ENCODE measurements around the gene FAM227B.
"Not testable (repeated sequence)": the region's sequence is repeated elsewhere in the genome, so short reads cannot be mapped to it uniquely, and the experiment has no call there.

Gene FAM227B

GRCh38 chr15:49612240-49612639 lies 8.4 kb downstream of the FAM227B start:
- not testable (repeated sequence) for DNase-seq (ENCODE audit: low read depth in 2 of 2)

DNA sequence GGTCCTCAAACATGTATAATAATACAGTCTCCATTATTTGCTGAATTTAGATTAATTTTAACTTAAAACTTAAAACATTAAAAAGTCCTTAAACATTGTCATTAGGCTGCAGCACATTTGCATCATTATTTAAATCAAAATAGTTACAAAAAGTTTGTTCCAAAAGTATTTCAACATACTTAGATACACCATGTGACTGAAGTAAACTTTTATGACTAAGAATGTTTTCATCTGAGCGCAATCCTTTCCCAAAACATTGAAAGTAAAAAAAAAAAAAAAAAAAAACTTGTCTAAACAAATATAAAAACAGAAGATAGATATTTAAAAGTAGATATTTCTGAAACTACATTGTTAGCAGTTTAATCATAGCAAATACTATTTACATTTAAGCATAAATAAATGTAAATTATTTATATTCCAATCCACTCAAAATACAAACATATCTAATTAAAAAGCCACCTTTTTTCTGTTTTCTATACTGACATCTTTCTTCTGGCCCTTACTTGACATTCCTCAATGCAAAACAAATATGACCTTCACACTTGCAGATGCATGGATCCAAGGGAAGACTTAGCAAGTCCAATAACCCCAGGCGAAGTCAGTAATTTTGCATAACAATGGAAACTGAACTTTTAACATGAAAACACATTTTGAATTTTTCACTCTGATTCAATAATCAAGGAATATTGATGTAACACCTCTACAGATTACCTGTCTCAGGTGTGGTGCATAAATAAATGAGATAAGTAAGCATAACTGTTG lies 10.3 kb downstream of the FAM227B start:
- no peak for DNase-seq (ENCODE audit: low read depth in 2 of 2)

- no peak for DNase-seq (ENCODE audit: low read depth in 2 of 2)
Measured at GRCh38 chr15:49606594-49606993, 14.0 kb downstream of the FAM227B start.

DNA sequence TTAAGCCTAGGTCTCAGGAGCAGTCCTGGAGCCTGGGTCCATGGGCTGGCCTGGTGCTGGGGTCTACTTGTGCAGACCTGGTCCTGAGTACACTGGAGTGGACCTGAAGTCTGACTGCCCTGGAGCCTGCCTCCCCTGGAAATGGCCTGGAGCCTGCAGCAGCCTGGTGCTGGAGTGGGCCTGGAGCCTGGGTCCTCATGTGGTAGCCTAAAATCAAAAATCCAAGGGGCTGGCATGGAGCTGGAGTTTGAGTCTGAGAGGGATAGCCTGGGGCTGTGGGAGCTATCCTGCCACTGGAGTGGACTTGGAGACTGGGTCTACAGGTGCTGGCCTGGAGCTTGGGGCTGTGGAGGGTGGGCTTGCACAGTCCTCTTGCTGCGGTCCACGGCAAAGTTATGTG lies 15.0 kb downstream of the FAM227B start:
- no peak for DNase-seq (ENCODE audit: low read depth in 2 of 2)

DNA sequence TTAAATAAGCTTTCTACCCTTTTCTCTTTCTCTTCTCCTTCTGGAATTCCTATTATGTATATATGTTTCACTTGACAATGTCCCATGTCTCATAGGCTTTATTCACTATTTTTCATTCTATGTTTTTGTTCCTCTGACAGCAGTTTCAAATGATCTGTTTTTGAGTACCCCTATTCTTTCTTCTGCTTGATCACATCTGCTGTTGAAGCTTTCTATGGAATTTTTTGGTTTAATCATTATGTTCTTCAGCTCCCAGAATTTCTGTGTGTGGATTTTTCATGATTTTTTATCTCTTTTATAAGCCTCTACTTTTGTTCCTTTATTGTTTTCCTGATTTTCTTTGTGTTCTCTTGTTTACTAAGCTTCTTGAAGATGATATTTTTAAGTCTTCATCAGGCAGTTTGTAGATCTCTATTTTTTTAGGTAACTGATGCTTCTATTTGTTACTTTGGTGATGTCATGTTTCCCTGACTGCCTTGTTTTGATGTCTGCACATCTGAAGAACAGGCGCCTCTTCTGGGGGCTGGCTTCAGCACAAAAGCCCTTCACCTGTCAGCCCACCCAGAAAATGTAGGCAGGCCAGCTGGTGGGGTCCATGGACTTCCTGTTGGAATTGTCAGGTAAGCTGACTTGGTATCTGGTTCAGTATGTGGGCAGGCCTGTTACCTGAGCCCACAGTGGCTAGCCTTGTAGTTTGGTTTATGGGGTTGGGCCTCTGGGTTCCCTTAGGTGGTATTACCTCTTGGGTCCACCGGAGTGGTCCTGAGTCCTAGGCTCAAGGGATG lies 15.8 kb downstream of the FAM227B start:
- DNase-seq (ENCODE audit: low read depth in 2 of 2): no peak

GRCh38 chr15:49592829-49593316 lies 27.7 kb downstream of the FAM227B start:
- not testable (repeated sequence) for DNase-seq (ENCODE audit: low read depth in 2 of 2)

GRCh38 chr15:49589030-49589429 lies 31.6 kb downstream of the FAM227B start:
- no peak for DNase-seq (ENCODE audit: low read depth in 2 of 2)

DNA sequence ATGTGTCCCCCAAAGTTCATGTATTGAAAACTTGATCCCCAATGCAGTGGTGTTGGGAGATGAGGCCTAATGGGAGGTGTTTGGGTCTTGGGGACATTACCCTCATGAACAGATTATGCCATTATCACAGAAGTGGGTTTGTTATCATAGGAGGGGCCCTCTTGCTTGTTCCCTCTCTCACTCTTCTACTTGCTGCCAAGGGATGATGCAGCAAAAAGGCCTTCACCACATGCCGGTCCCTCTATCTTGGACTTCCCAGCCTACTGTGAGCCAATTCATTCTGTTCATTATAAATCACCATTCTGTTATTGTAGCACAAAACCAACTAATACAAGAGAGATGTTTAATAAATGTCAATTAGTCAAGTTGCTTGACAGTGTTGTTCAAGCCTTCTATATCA lies 47.2 kb downstream of the FAM227B start:
- DNase-seq (ENCODE audit: low read depth in 2 of 2): no peak

- no peak for DNase-seq (ENCODE audit: low read depth in 2 of 2)
Measured at GRCh38 chr15:49570672-49571071, 49.9 kb downstream of the FAM227B start.

DNA sequence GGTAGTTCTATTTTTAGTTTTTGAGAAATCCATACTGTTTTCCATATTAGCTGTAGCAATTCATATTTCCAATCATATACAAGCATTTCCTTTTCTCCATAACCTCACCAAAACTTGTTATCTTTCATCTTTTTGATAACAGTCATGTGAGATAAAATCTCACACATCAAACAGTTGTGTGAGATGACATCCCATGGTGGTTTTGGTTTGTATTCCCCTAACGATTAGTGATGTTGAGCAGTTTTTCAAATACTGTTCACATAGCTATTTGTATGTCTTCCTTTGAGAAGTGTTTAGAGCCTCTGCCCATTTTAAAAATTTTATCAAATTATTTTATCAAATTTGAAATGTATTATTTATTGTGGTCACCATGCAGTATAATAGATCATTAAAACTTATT lies 50.4 kb downstream of the FAM227B start:
- no peak for DNase-seq (ENCODE audit: low read depth in 2 of 2)

DNA sequence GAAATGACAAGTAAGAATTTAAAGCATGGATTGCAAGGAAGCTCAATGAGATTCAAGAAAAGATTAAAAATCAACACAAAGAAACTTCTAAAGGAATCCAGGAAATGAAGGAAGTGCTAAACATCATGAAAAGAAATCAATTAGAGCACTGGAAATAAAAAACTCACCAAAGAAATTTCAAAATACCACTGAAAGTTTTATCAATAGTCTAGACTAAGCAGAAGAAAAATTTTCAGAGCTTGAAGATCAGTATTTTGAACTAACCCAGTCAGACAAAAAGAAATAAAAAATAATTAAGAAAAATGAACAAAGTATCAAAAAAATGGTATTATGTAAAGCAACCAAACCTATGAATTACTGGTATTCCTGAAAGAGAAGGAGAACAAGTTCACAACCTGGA lies 60.6 kb downstream of the FAM227B start:
- DNase-seq (ENCODE audit: low read depth in 2 of 2): no peak

- DNase-seq (ENCODE audit: low read depth in 2 of 2): no peak
Measured at GRCh38 chr15:49558929-49559328, 61.7 kb downstream of the FAM227B start.

- DNase-seq (ENCODE audit: low read depth in 2 of 2): no peak
Measured at GRCh38 chr15:49556437-49556836, 64.2 kb downstream of the FAM227B start.

GRCh38 chr15:49550342-49550741 lies 70.3 kb downstream of the FAM227B start:
- DNase-seq (ENCODE audit: low read depth in 2 of 2): not testable (repeated sequence)

GRCh38 chr15:49538520-49538919 lies 82.1 kb downstream of the FAM227B start:
- no peak for DNase-seq (ENCODE audit: low read depth in 2 of 2)

DNA sequence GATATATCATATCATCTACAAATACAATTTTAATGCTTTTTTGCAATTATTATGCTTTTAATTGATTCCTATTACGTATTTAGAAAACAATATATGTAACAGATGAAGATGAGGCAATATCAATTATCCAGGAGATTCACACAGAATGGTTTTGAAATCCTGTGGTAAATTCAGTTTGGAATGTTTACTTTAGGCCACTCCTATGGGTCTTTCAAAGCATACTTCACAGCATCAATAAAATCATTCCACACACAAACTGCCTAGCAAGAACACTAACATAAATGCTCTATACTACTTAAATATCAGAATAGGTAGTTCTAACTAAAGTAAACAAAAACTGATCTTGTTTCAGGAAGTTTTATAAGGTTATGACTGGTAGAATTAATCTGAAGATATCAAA lies 90.5 kb downstream of the FAM227B start:
- DNase-seq (ENCODE audit: low read depth in 2 of 2): peak in 1 of 2 experiments; percentile 8

- no peak for DNase-seq (ENCODE audit: low read depth in 2 of 2)
Measured at GRCh38 chr15:49528289-49528688, 92.3 kb downstream of the FAM227B start.

- DNase-seq (ENCODE audit: low read depth in 2 of 2): no peak
Measured at GRCh38 chr15:49521802-49522201, 98.8 kb downstream of the FAM227B start.

DNA sequence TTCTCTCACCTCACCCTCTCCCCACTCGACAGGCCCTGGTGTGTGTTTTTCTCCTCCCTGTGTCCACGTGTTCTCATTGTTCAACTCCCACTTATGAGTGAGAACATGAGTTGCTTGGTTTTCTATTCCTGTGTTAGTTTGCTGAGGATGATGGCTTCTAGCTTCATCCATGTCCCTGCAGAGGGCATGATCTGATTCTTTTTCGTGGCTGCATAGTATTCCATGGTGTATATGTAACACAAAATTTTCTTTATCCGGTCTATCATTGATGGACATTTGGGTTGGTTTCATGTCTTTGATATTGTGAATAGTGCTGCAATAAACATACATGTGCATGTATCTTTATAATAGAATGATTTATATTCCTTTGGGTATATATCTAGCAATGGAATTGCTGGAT lies 107.9 kb downstream of the FAM227B start:
- DNase-seq (ENCODE audit: low read depth in 2 of 2): not testable (repeated sequence)

DNA sequence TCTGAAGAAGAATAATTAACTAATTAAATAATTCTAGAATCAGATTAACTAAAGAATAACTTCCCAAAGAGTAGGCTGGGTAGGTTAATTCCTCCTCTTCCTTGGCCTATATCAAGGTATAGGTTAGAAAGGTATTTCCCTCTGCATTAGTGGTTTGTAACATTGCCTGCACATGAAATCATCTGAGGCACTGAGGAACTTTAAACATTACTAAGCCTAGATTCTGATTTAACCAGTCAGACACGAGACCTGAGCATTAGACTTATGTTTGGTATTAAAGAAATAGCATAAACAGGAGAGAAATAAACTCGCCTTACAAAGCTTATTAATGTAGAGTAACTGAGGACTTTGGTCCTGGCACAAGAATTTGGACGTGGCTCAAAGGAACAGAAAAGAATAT lies 113.4 kb downstream of the FAM227B start:
- DNase-seq (ENCODE audit: low read depth in 2 of 2): no peak

GRCh38 chr15:49506341-49506740 lies 114.3 kb downstream of the FAM227B start:
- DNase-seq (ENCODE audit: low read depth in 2 of 2): no peak

DNA sequence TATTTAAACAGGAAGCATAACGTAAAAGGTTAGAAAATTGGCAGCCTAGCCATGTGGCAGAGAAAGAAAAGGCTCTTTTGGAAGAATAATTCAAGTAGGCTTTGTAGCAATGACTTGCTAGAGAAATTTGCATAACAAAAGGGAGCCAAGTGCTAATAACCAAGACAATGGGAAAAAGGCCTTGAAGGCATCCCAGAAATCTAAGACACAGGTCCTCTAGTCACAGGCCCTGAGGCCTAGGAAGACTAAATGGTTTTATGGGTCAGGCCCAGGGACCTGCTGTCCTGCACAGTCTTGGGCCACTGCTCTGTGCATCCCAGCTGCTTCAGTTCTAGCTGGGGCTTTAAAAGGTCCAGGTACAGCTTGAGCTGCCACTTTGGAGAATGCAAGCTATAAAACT lies 119.0 kb downstream of the FAM227B start:
- DNase-seq (ENCODE audit: low read depth in 2 of 2): no peak
